ENCODE measurements around the gene ANK3.

The ANK3 gene

DNA sequence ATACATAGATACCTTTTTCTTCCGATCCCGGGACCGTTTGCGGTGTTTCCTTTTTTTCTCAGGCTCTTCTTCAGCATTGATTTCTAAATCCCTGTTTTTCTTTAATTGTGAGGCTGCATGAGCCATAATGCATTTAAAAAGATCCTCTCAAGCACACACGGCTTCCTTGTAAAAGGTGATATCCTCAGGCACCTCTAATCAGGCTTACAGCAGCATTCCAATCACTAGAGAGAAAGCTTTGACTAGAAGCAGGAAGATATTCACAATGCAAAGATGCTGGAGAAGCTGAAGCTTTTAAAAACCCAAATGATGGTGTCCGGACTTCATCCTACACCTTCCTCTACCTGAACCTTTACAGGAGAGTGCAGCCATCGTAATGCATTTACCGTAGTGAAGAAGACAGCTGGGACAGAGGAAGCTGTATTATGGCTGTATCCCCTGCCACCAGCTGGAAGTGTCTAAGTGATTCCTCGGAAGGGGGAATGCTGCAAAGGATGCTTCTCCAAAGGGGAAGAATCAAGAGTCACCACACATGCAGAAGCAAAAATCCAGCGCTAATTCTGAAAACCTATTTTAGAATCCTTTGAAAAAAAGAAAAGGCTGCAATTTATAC is at the start of gene ANK3:
Gene ANK3 (minus strand): TSS at position 463 of the 613 bp plus-strand sequence. CDS start 337 bp downstream, at position 126.
- TF ChIP-seq GATA3 (IDR thresholded peaks at IDR 0.05; ENCODE audit: low read depth, low read length) (no peak), GATA2 (IDR thresholded peaks at IDR 0.05; ENCODE audit: low read depth, low read length) (no peak)

DNA sequence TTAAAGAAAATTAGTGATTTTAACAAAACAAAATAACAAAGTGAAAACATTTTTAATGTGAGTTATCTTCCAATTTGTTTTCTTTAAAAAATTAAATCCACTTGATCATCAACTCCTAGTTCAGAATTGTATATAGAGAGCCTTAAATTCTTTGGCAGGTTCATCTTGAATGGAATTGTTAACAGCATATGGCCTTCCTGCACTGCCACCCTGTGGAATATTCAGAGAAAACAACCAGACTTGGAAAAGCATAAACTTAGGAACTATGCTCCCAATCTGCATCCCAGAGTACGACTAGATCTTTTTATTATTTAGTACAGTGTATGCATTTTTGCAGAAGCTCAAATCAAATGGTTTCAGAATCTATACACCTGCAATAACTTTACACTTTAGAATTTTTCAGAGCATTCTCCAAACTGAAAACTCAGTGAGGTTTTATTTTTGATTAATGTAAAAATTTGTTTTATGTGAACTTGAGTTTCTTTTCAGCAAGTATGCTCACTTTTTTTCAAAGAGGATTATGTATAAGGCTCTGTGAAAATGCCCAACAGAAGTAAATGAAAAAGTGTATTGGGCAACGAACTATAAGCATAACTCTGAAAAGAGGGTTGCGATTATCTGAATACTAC is 44.9 kb upstream of the ANK3 start:
- TF ChIP-seq GATA3 (IDR thresholded peaks at IDR 0.05; ENCODE audit: low read depth, low read length) (no peak), GATA2 (IDR thresholded peaks at IDR 0.05; ENCODE audit: low read depth, low read length) (no peak)

DNA sequence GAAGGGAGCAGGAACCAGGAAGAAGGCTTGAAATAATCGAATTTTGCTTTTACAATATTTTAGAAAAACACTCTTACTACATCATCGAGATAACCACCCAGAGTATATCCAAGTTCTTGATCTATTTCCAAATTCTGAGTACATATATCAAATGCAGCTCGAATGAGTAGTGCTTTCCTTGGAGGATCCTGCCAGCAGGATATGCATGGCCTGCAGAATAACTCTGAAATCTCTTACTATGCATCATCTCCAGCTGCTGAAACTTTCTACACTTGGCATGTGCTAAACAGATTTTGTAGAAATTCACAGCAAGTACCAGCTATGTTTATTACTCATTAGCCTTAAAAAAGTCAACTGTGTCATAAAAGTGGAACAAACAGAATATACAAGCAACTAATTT is 44.0 kb upstream of the ANK3 start:
- no peak for TF ChIP-seq GATA3 (IDR thresholded peaks at IDR 0.05; ENCODE audit: low read depth, low read length)
- no peak for TF ChIP-seq GATA2 (IDR thresholded peaks at IDR 0.05; ENCODE audit: low read depth, low read length)

DNA sequence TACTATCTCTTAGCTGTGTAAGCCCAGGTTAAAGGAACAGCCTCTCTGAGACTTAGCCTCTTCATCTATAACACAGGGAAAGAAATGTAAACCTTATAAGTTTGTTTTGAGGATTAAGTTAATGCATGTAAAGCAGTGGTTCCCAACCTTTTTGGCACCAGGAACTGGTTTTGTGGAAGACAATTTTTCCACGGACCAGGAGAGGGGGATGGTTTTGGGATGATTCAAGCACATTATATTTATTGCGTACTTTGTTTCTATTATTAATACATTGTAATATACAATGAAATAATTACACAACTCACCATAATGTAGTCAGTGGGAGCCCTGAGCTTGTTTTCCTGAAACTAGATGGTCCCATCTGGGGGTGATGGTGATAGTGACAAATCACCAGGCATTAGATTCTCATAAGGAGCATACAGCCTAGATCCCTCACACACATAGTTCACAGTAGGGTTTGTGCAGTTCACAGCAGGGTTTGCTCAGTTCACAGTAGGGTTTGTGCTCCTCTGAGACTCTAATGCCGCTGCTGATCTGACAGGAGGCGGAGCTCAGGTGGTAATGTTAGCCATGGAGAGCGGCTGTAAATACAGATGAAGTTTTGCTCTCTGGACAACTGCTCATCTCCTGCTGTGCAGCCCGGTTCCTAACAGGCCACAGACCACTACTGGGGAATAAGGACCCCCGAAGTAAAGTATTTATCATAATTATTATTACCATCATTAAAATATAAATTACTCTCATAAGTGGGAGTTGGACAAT is 41.3 kb upstream of the ANK3 start:
- TF ChIP-seq GATA3 (IDR thresholded peaks at IDR 0.05; ENCODE audit: low read depth, low read length) (no peak), GATA2 (IDR thresholded peaks at IDR 0.05; ENCODE audit: low read depth, low read length) (no peak)

DNA sequence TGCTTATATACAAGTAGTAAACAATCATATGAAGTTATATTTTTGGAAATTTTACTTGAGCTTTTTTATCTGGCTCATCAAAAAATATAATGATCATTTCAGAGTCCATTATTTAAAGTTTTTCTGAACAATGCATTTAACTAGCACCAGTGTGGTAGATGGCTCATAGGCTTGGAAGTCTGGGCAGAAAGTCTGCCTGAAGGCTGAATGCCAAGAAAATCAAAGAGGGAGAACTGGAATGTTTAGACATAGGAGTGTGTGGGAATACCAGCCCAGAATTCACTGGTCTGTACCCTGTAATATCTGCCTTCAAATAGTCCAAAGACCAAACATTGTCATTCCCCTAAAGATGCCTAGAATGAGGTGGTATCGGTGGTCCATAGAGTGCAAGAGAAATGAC is 40.3 kb upstream of the ANK3 start:
- no peak for TF ChIP-seq GATA2 (IDR thresholded peaks at IDR 0.05; ENCODE audit: low read depth, low read length)
- TF ChIP-seq GATA3 (IDR thresholded peaks at IDR 0.05; ENCODE audit: low read depth, low read length): no peak

DNA sequence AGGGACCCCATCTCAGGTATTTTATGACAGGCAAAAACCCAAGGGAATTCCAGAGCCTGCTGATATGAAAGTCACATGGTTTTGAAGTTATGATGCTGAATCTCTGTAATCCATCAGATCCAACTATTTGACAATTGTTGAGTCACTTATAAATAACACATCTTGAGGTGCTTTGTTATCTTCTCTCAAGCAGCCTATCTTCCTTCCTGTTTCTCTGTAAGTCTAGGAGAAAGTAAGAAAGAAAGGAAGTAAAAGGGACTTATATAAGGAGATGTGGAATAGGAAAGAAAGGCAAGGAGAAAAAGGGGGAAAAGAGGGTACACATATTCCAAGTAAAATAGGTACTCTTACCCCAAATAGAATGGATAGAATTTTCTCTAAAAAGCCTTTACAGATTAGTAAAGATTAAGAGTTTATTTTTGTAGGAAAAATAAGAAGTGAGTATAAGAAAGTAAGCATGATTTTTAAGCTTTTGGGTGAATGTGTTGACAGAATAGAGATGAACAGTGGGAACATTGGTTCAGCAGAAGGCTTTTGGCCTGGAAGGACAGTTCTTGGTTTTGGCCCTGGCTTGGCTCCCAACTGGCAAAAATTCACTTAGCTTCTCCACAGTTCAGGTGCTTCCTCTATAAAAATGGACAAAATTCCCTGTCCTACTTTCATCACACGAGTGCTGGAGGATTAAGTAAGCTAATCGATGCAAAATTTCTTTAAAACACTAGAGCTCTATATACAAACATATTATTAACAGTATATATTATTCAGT is 39.6 kb upstream of the ANK3 start:
- TF ChIP-seq GATA3 (IDR thresholded peaks at IDR 0.05; ENCODE audit: low read depth, low read length) (no peak), GATA2 (IDR thresholded peaks at IDR 0.05; ENCODE audit: low read depth, low read length) (no peak)

DNA sequence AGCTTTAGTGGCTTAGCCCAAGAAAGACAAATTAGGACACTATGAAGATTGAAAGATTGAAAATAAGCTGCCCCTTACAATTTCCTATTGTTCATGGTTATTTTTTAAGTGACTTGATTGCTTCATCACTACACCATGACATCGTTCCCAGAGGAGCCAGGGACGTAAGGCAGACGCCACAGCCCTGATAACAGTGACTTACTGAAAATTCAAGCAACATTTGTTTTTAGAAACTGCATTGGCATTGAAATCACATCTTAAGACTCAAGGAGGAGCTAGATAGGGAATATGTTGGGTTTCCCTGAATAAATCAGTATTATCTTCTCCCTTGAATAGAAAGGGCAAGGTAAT is 38.7 kb upstream of the ANK3 start:
- no peak for TF ChIP-seq GATA2 (IDR thresholded peaks at IDR 0.05; ENCODE audit: low read depth, low read length)
- TF ChIP-seq GATA3 (IDR thresholded peaks at IDR 0.05; ENCODE audit: low read depth, low read length): no peak

DNA sequence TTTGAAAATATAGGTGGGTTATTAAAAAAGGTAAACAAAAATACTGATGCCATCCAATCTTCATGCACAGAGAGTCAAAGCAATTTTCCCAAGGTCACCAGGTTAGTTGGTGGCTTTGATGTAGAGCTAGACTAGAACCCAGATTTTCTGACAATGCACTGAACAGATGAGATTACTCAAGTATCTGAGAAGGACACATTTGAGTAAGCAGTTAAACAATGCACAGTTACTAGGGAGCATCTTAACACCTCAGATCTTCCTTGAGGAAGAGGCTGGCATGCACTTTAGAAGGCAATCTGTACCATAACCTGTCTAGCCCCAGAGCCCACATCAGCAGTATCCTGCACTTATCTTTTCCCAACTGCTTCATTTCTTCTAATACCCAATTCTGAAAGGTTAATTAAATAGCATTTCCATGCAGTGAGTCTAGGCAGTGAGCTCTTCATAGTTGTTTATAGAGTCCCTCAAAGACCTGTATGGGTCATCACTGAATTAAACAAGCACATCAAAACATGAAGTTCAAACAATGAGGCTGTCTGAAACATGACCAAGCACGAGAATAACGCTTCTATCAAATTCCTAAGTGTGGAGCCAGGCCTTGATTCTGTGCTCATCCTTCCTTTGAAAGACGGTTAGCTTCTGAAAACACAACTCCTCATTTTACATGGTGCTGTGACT is 38.2 kb upstream of the ANK3 start:
- TF ChIP-seq GATA2 (IDR thresholded peaks at IDR 0.05; ENCODE audit: low read depth, low read length) (no peak), GATA3 (IDR thresholded peaks at IDR 0.05; ENCODE audit: low read depth, low read length) (no peak)

DNA sequence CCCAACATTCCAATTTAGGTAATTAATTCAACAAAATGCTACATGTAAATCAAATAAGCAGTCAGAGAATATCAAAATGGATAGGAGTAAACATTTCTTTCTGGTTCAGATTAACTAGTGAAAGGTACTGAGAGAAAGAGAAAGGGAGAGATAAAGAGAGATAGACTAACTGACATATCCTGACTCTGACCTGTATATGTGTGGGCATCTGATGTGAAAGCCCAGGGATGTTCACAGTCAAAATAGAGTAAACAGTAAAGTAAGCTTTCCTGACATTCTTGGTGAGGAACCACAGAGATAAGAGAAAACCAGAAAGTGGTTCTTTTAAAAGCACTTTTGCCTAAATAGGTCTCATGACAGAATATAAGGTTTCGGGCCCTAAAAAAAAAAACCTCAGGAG is 37.5 kb upstream of the ANK3 start:
- TF ChIP-seq GATA2 (IDR thresholded peaks at IDR 0.05; ENCODE audit: low read depth, low read length): no peak
- TF ChIP-seq GATA3 (IDR thresholded peaks at IDR 0.05; ENCODE audit: low read depth, low read length): no peak

DNA sequence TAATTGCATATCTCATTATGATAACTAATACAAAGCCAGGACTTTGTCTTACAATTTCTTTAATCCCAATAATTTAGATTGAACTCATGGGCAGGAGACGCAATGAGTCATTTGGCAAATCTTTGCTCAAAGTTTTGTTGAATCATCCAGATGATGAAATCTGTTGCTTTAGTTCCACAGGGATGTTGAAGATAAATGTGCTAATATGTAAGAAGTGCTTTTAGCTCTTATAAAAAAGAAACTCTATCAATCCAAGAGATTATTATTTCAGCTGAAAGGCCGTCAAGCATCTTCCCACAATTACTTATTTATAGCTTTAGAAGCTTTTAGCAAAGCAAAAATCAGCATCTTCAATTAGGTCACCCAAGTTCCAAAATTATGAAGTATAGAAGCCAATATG is 36.8 kb upstream of the ANK3 start:
- TF ChIP-seq GATA3 (IDR thresholded peaks at IDR 0.05; ENCODE audit: low read depth, low read length): no peak

DNA sequence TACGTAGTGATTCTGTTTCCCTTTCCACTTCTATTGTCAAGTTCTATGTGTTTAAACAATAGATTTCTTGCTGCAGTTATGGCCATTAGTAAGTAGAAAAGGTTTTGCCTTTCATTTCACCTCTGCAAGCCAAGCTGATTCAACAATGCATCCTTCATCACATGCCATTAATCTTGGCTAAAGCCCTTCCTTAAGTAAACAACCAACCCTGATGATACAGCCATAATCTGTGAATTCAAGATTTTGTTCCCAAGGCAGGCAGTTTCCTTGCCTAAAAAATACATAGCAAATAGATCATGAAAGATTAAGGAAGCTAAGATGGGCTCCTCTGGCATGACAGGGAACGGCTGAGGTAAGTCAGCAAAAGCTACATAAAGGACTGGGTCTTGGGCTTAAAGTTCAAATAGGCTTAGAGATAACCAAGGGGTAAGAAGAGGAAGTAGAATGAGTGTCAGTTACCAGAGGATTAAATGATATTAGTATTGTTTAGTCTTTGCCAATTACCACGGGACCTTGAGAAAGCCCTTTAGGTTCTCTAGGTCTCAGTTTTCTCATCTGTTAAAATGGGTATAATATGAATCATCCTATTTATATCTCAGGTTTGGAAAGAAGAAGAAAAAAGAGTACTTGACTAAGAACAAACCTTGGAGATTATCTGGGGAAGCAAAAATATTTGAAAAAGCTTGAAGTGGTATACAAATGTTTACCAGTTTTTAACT is 35.9 kb upstream of the ANK3 start:
- TF ChIP-seq GATA2 (IDR thresholded peaks at IDR 0.05; ENCODE audit: low read depth, low read length): no peak
- TF ChIP-seq GATA3 (IDR thresholded peaks at IDR 0.05; ENCODE audit: low read depth, low read length): no peak

DNA sequence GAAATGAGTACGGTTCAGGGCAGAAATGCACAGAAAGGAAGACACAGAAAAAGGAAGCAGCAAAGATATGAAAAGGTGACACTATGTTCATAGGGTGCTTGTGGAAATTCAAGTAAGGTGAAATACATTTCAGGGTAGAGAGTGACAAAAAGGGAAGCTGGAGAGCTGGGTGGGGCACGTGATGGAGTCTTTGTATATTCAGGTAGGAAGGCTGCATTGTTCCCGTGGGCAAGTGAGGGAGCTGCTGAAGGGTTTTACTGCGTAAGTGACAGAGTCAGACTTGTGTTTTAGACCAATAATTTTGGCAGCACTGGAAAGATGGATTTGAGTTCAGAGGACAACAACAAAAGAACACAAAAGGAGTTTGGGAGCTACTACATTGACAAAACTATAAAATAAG is 35.3 kb upstream of the ANK3 start:
- TF ChIP-seq GATA3 (IDR thresholded peaks at IDR 0.05; ENCODE audit: low read depth, low read length) (no peak), GATA2 (IDR thresholded peaks at IDR 0.05; ENCODE audit: low read depth, low read length) (no peak)

DNA sequence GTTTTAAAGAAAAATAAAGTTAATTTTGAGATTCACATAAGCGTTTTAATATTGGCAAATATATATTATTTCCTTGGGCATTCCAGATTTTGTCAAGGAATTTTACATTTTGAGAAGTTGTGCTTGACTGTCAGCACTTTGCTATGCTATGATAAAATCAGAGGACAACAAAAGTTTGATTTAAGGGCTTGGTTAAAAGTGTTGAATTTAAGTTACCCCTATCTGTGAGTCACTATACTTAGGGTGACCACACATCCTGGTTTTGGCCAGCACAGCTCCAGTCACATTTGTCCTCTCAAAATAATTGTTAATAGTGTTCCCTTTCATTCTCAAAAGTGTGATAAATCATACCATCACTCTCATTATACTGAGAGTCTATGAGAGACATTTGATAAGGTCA is 34.2 kb upstream of the ANK3 start:
- TF ChIP-seq GATA3 (IDR thresholded peaks at IDR 0.05; ENCODE audit: low read depth, low read length) (no peak), GATA2 (IDR thresholded peaks at IDR 0.05; ENCODE audit: low read depth, low read length) (no peak)
